Vagina (tissue), 2 donors: Measurements from ENCODE around the gene AHSG. TPM values are rescaled to one million over a fixed set of nuclear protein-coding genes. Genes with fewer than 3 reads are reported as not detected.

Source experiments
- DNase-seq, 2 donors: peaks; one replicate each; pipeline ENCODE4 v3.0.0-alpha.2; 2017; ENCODE audit errors: extremely low spot score in 2 of 2
- H3K27ac ChIP-seq: fragments of 200-600 bp; sonication (generic); one replicate; pipeline ENCODE4 v1.5.1; 2019
- H3K27me3 ChIP-seq: fragments of 200-600 bp; sonication (generic); one replicate; pipeline ENCODE4 v1.5.1; 2019
- H3K36me3 ChIP-seq, 2 donors: fragments of 200-600 bp; sonication (generic); one replicate each; pipeline ENCODE4 v1.5.1; 2017 to 2019
- H3K4me1 ChIP-seq: fragments of 200-600 bp; sonication (generic); one replicate; pipeline ENCODE4 v1.5.1; 2019
- H3K4me3 ChIP-seq, 2 donors: fragments of 200-600 bp; sonication (generic); 1 replicate in 1 of 2; 2 replicates in 1 of 2; pipeline ENCODE4 v1.5.1; 2016 to 2019
- H3K9me3 ChIP-seq: fragments of 200-600 bp; sonication (generic); one replicate; pipeline ENCODE4 v1.5.1; 2019
- POLR2A ChIP-seq, 2 donors: fragments of 450-650 bp; IDR thresholded peaks; one replicate each; pipeline ENCODE4 v1.6.1; 2017; ENCODE audit warnings: antibody characterized with exemption in 2 of 2, mild to moderate bottlenecking in 2 of 2, moderate library complexity in 2 of 2
- POLR2AphosphoS5 ChIP-seq, 2 donors: sonication (generic); formaldehyde crosslinking; IDR thresholded peaks; one replicate each; pipeline ENCODE4 v1.9.0; 2017; ENCODE audit warnings: antibody characterized with exemption in 2 of 2, mild to moderate bottlenecking in 2 of 2, low read depth in 1 of 2; ENCODE audit not compliant: insufficient read depth in 1 of 2
- intact Hi-C: fragments of 100-400 bp; cut with DNase I; formaldehyde crosslinking; loops from one replicate; pipeline ENCODE4 v1.15.1; 2023
- total RNA-seq: library from RNA; depleted of rRNA; stranded (reverse); fragments of >200 nt; gene quantifications from one replicate; pipeline ENCODE4 v1.2.3, GENCODE V29; 2016
- TF ChIP-seq, protein P1 (sequence below), 3 experiments: fragments of 450-650 bp in 2 of 3; fragments of 200-600 bp in 1 of 3; sonication (generic) in 1 of 3; IDR thresholded peaks; one replicate each; pipeline ENCODE4 v1.5.1; 2017 to 2019; ENCODE audit warnings: antibody characterized with exemption in 3 of 3, mild to moderate bottlenecking in 2 of 3, moderate library complexity in 2 of 3

AHSG gene
- total RNA-seq, 1 donor from 2014 or later, result not detected

DNA sequence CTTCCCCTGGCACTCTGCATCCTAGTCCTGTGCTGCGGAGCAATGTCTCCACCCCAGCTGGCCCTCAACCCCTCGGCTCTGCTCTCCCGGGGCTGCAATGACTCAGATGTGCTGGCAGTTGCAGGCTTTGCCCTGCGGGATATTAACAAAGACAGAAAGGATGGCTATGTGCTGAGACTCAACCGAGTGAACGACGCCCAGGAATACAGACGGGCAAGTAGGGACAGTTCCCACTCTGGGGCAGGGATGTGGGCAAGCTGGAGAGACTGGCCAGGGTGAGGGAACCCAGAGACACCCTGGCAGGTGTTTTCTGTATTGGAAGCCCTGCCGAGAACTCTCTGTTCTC is 27.6 kb downstream of the AHSG start:
- Histone ChIP-seq H3K27ac (no peak overlapping the region), H3K4me3 (no peak overlapping the region), H3K4me1 (peaks cover 14% of the 10 kb centered on the region), H3K36me3 (no peaks in the 10 kb centered on the region), H3K9me3 (no peaks in the 10 kb centered on the region), H3K27me3 (no peaks in the 10 kb centered on the region)
- intact Hi-C loops, result no loop called here
- no peak for DNase-seq
- TF ChIP-seq, protein P1, sequence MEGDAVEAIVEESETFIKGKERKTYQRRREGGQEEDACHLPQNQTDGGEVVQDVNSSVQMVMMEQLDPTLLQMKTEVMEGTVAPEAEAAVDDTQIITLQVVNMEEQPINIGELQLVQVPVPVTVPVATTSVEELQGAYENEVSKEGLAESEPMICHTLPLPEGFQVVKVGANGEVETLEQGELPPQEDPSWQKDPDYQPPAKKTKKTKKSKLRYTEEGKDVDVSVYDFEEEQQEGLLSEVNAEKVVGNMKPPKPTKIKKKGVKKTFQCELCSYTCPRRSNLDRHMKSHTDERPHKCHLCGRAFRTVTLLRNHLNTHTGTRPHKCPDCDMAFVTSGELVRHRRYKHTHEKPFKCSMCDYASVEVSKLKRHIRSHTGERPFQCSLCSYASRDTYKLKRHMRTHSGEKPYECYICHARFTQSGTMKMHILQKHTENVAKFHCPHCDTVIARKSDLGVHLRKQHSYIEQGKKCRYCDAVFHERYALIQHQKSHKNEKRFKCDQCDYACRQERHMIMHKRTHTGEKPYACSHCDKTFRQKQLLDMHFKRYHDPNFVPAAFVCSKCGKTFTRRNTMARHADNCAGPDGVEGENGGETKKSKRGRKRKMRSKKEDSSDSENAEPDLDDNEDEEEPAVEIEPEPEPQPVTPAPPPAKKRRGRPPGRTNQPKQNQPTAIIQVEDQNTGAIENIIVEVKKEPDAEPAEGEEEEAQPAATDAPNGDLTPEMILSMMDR (IDR thresholded peaks at IDR 0.05), result no peak
- no peak for TF ChIP-seq POLR2A (IDR thresholded peaks at IDR 0.05)
- peak in 1 of 2 donors; percentile 70 for TF ChIP-seq POLR2AphosphoS5 (IDR thresholded peaks at IDR 0.05; ENCODE audit: insufficient read depth in 1 of 2, low read depth in 1 of 2)

DNA sequence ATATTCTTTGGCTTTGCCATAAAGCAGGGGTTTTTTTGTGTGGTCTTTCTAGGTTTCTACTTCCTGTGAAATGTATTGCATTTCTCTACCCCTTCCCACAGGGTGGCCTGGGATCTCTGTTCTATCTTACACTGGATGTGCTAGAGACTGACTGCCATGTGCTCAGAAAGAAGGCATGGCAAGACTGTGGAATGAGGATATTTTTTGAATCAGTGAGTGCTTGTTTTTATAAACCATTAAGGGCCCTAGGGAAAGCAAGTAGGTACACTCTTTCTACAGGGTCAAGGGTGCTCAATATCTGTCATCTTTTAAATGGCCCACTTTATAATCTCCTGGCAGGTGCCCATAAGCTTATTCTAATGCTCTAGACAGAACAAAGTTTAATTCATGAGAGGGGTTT is 28.1 kb downstream of the AHSG start:
- H3K9me3 ChIP-seq, result no peaks in the 10 kb centered on the region
- TF ChIP-seq POLR2A (IDR thresholded peaks at IDR 0.05) (no peak), POLR2AphosphoS5 (IDR thresholded peaks at IDR 0.05; ENCODE audit: insufficient read depth in 1 of 2, low read depth in 1 of 2) (no peak)
- TF ChIP-seq, protein P1 (IDR thresholded peaks at IDR 0.05), result no peak
- no peak overlapping the region for H3K4me3 ChIP-seq
- DNase-seq, result no peak
- intact Hi-C loops, result no loop called here
- H3K36me3 ChIP-seq, result no peaks in the 10 kb centered on the region
- peaks cover 14% of the 10 kb centered on the region for H3K4me1 ChIP-seq
- no peak overlapping the region for H3K27ac ChIP-seq
- no peaks in the 10 kb centered on the region for H3K27me3 ChIP-seq

DNA sequence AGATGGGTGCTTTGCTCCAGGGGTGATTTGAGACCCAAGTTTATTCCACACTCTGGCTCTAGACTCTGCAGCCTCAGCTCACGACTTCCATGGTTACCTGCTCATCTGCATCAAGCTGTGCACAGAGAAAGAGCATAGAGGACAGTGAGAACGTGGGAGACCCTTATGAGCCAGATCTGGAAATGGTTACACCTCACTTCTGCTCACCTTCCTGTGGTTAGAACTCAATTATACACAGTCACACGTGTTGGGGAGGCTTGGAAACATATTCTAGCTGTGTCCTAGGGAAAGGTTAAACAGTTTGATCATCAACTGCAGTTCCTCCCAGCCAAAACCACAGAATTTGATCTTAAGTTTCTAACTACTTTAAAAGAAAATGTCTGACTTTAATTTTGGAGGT is 29.2 kb downstream of the AHSG start:
- peaks cover 14% of the 10 kb centered on the region for H3K4me1 ChIP-seq
- H3K36me3 ChIP-seq, result no peaks in the 10 kb centered on the region
- no peak overlapping the region for H3K4me3 ChIP-seq
- no peak for DNase-seq
- TF ChIP-seq POLR2A (IDR thresholded peaks at IDR 0.05), result no peak
- TF ChIP-seq, protein P1 (IDR thresholded peaks at IDR 0.05), result no peak
- intact Hi-C loops, result no loop called here
- H3K9me3 ChIP-seq, result no peaks in the 10 kb centered on the region
- no peak overlapping the region for H3K27ac ChIP-seq
- H3K27me3 ChIP-seq, result no peaks in the 10 kb centered on the region

DNA sequence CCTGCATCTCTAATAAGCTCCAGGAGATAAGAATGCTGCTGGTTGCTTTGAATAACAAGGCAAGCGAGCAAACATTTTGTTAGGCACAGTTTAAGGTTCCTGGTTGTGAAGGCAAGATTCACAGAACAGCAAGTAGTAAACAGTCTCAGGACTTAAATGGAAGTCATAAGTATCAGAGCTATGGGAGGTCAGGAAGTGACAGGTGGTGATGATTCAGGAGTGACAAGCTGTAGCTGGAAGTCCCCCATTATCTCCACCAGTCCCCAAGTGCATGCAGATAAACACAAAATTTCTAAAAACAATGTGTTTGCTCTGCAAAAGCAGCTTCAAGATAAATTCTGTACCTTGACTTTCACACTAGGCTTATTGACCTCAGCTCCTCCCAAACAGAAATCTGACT is 30.6 kb downstream of the AHSG start:
- no peaks in the 10 kb centered on the region for H3K27me3 ChIP-seq
- no peak overlapping the region for H3K27ac ChIP-seq
- peaks cover 14% of the 10 kb centered on the region for H3K4me1 ChIP-seq
- TF ChIP-seq POLR2AphosphoS5 (IDR thresholded peaks at IDR 0.05; ENCODE audit: insufficient read depth in 1 of 2, low read depth in 1 of 2) (no peak), POLR2A (IDR thresholded peaks at IDR 0.05) (no peak)
- TF ChIP-seq, protein P1 (IDR thresholded peaks at IDR 0.05), result no peak
- no peak overlapping the region for H3K4me3 ChIP-seq
- intact Hi-C loops, result no loop called here
- no peaks in the 10 kb centered on the region for H3K9me3 ChIP-seq
- H3K36me3 ChIP-seq, result no peaks in the 10 kb centered on the region
- DNase-seq, result no peak

DNA sequence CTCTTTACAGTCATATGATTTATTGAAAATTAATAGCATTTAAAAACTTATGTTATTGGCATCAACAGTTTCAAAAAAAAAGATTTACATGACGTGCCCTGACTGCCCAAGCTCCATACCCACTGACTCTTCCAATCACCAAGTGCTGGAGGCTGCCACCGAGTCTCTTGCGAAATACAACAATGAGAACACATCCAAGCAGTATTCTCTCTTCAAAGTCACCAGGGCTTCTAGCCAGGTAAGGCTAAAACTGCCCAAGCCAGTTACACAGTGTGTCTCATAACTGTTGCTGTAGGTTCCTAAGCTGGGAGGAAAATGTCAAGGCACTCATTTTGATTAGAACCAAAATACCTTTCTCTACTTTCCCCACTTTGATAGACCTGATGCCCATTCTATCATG is 31.8 kb downstream of the AHSG start:
- H3K4me3 ChIP-seq, result no peak overlapping the region
- TF ChIP-seq POLR2A (IDR thresholded peaks at IDR 0.05) (no peak), POLR2AphosphoS5 (IDR thresholded peaks at IDR 0.05; ENCODE audit: insufficient read depth in 1 of 2, low read depth in 1 of 2) (peak in 1 of 2 donors; percentile 77)
- TF ChIP-seq, protein P1 (IDR thresholded peaks at IDR 0.05), result no peak
- DNase-seq, result no peak
- no peak overlapping the region for H3K27ac ChIP-seq
- no peaks in the 10 kb centered on the region for H3K36me3 ChIP-seq
- H3K4me1 ChIP-seq, result peaks cover 13% of the 10 kb centered on the region
- no peaks in the 10 kb centered on the region for H3K27me3 ChIP-seq
- H3K9me3 ChIP-seq, result no peaks in the 10 kb centered on the region
- intact Hi-C loops, result no loop called here
